Measurements from ENCODE around the gene DNAH2.
"Not testable (repeated sequence)": the region's sequence is repeated elsewhere in the genome, so short reads cannot be mapped to it uniquely, and the experiment has no call there.

Gene DNAH2

DNA sequence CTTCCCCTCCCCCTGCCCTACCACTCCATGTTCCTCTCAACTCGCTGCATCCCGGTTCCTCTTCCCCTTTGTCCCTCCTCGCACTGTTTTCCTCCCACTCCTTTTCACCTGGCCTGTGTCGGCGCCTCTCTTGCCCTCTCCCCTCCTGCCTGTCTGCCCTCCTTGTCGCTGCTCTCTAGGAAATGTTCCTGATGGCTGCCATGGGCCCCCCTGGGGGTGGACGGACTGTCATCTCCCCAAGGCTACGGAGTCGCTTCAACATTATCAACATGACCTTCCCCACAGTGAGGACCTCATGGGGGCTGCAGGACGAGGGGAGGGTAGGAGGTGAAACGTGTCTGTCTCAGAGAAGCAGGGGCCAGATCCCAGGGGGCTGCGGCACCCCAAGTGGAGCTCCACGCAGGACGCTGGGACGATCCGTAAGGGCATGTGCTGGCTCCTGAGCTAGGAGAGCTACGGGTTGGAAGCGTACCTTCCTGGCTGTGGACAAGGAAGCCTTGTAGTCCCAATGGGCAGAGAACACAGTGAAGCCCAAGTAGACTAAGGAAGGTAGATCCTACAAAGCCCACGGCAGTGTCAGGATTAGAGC lies 76.6 kb downstream of the DNAH2 start:
- no peaks in the 10 kb centered on the region for H3K4me1 ChIP-seq (ENCODE audit: insufficient read depth, low read length)
- H3K9me3 ChIP-seq (ENCODE audit: control insufficient read depth, insufficient read depth, low read length), result no peaks in the 10 kb centered on the region
- H3K36me3 ChIP-seq (ENCODE audit: insufficient read depth, low read length), result no peaks in the 10 kb centered on the region
- no peak overlapping the region for H3K9ac ChIP-seq (ENCODE audit: low read depth, low read length)

GRCh38 chr17:7797976-7798375 lies 80.4 kb downstream of the DNAH2 start:
- Histone ChIP-seq H3K9ac (ENCODE audit: low read depth, low read length) (no peak overlapping the region), H3K9me3 (ENCODE audit: control insufficient read depth, insufficient read depth, low read length) (no peaks in the 10 kb centered on the region), H3K36me3 (ENCODE audit: insufficient read depth, low read length) (no peaks in the 10 kb centered on the region), H3K4me1 (ENCODE audit: insufficient read depth, low read length) (no peaks in the 10 kb centered on the region)

DNA sequence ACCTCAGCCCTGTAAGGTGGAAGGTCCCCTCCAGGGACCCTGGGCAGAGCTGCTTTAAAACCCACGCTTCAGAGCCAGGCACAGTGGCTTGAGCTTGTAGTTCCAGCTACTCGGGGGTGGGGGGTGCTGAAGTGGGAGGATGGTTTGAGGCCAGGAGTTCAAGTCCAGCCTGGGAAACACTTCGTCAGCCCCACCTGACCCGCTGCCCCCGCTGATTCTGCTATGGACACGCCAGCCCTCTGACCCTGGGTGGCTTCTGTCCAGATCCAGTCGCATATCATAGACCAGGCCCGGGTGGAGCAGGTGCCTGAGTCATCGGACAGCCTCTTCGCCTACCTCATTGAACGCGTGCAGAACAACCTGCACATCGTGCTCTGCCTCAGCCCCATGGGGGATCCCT lies 81.3 kb downstream of the DNAH2 start:
- Histone ChIP-seq H3K36me3 (ENCODE audit: insufficient read depth, low read length) (no peaks in the 10 kb centered on the region), H3K4me1 (ENCODE audit: insufficient read depth, low read length) (no peaks in the 10 kb centered on the region; the same call in 1 of the 2 replicates), H3K9ac (ENCODE audit: low read depth, low read length) (no peak overlapping the region), H3K9me3 (ENCODE audit: control insufficient read depth, insufficient read depth, low read length) (no peaks in the 10 kb centered on the region)

DNA sequence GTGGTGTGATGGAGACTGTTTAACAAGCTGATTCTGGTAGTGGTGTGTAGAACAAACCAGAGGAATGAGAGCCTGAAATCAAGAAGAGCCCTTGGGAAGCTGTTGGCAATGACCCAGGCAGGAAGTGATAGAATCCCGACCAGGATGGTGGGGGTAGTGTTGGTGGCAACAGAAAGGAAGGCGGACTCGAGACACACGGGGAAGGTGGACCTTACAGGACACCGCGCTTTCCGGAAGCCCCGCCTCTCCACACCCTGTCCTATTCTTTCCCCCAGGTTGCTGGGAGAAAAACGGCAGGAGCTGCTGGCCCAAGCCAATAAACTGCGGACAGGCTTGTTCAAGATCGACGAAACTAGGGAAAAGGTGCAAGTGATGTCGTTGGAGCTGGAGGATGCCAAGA lies 86.4 kb downstream of the DNAH2 start:
- Histone ChIP-seq H3K9ac (ENCODE audit: low read depth, low read length) (no peak overlapping the region; the same call in 1 of the 2 replicates), H3K9me3 (ENCODE audit: control insufficient read depth, insufficient read depth, low read length) (no peaks in the 10 kb centered on the region), H3K4me1 (ENCODE audit: insufficient read depth, low read length) (no peaks in the 10 kb centered on the region; the same call in 1 of the 2 replicates), H3K36me3 (ENCODE audit: insufficient read depth, low read length) (no peaks in the 10 kb centered on the region)

DNA sequence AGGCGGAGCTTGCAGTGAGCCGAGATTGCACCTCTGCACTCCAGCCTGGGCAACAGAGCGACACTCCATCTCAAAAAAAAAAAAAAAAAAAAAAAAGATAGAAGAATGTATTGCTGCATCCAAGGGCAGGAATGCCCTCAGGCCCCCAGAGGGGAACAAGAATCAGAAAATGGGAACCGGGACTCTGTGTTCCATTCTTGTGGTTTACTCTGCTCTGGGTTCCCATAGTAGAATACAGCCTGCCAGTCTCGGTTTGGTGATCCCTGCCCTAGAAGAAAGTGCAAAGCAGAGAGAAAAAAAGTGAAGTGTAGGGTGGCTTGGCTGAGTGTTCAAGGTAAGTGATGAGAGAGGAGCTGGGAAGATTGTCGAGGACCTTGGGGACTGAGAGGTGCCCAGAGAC lies 89.0 kb downstream of the DNAH2 start:
- Histone ChIP-seq H3K9ac (ENCODE audit: low read depth, low read length) (no peak overlapping the region), H3K9me3 (ENCODE audit: control insufficient read depth, insufficient read depth, low read length) (no peaks in the 10 kb centered on the region), H3K36me3 (ENCODE audit: insufficient read depth, low read length) (no peaks in the 10 kb centered on the region), H3K4me1 (ENCODE audit: insufficient read depth, low read length) (no peaks in the 10 kb centered on the region; the same call in 1 of the 2 replicates)

DNA sequence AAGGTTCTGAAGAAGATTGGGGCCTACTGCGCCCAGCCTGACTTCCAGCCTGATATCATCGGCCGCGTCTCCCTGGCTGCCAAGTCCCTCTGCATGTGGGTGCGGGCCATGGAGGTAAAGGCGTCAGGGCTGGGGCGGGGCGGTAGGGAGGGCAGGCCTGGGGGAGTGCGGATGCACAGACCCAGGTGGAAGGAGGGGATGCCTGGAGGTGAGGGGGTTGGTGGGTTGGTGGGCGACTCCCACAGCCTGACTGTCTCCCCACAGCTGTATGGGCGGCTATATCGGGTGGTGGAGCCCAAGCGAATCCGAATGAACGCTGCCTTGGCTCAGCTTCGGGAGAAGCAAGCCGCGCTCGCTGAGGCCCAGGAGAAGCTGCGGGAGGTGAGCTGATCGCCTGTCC lies 89.7 kb downstream of the DNAH2 start:
- Histone ChIP-seq H3K36me3 (ENCODE audit: insufficient read depth, low read length) (no peaks in the 10 kb centered on the region), H3K9ac (ENCODE audit: low read depth, low read length) (no peak overlapping the region), H3K4me1 (ENCODE audit: insufficient read depth, low read length) (no peaks in the 10 kb centered on the region; the same call in 1 of the 2 replicates), H3K9me3 (ENCODE audit: control insufficient read depth, insufficient read depth, low read length) (no peaks in the 10 kb centered on the region)

GRCh38 chr17:7809086-7809790 lies 91.7 kb downstream of the DNAH2 start:
- no peaks in the 10 kb centered on the region for H3K4me1 ChIP-seq (ENCODE audit: insufficient read depth, low read length)
- H3K9ac ChIP-seq (ENCODE audit: low read depth, low read length), result no peak overlapping the region
- H3K9me3 ChIP-seq (ENCODE audit: control insufficient read depth, insufficient read depth, low read length), result no peaks in the 10 kb centered on the region
- H3K36me3 ChIP-seq (ENCODE audit: insufficient read depth, low read length), result no peaks in the 10 kb centered on the region

DNA sequence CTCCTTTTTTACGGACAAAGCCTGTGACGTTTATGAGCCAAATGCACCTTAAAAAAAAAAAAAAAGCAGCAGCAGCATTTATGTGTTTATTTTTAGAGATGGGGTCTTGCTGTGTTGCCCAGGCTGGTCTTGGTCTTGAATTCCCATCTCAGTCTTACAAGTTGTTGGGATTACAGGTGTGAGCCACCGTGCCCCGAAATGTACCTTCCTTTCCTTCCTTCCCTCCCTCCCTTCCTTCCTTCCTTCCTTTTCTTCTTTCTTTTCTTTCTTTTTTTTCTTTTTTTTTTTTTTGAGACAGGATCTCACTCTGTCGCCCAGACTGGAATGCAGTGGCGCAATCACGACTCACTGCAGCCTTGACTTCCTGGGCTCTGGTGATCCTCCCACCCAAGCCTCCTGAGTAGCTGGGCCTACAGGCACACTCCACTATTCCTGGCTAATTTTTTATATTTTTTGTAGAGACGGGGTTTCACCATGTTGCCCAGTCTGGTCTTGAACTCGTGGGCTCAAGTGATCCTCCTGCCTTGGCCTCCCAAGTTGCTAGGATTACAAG lies 92.3 kb downstream of the DNAH2 start:
- not testable (repeated sequence) for H3K9ac ChIP-seq (ENCODE audit: low read depth, low read length); H3K4me1 ChIP-seq (ENCODE audit: insufficient read depth, low read length); H3K9me3 ChIP-seq (ENCODE audit: control insufficient read depth, insufficient read depth, low read length); H3K36me3 ChIP-seq (ENCODE audit: insufficient read depth, low read length)

- Histone ChIP-seq H3K4me1 (ENCODE audit: insufficient read depth, low read length) (no peaks in the 10 kb centered on the region), H3K9ac (ENCODE audit: low read depth, low read length) (no peak overlapping the region), H3K36me3 (ENCODE audit: insufficient read depth, low read length) (no peaks in the 10 kb centered on the region), H3K9me3 (ENCODE audit: control insufficient read depth, insufficient read depth, low read length) (no peaks in the 10 kb centered on the region; the same call in 1 of the 2 replicates)
Measured at GRCh38 chr17:7811251-7811650, 93.7 kb downstream of the DNAH2 start.

- Histone ChIP-seq H3K36me3 (ENCODE audit: insufficient read depth, low read length) (no peaks in the 10 kb centered on the region), H3K9ac (ENCODE audit: low read depth, low read length) (no peak overlapping the region), H3K4me1 (ENCODE audit: insufficient read depth, low read length) (no peaks in the 10 kb centered on the region), H3K9me3 (ENCODE audit: control insufficient read depth, insufficient read depth, low read length) (no peaks in the 10 kb centered on the region; the same call in 1 of the 2 replicates)
Measured at GRCh38 chr17:7814969-7815368, 97.4 kb downstream of the DNAH2 start.

DNA sequence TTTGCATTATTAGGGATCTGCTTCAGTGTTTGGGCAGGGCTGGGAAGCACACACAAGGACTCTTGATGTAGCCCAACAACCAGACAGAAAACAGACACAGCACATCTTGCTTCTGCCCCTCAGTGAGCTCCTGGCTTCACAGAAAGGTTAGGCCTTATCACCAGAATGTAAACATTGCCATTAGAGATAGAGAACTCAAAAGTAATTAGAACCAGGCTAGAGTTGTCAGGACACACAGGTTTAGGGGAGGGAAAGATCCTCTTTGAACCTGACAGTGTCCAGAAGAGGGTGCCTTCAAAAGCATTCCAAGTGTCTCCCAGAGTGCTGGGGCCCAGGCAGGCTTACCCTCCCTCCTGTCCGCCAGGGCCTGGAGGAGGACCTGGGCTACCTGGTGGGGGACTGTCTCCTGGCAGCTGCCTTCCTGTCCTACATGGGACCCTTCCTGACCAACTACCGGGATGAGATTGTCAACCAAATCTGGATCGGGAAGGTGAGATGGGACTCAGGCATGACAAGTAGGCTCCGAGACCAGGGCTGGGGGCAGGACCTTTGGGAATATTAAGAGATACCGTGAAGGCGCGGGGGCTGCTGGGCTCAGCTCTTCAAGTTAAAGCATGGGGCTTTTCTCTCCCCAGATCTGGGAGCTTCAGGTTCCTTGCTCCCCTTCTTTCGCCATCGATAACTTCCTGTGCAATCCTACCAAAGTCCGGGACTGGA lies 99.5 kb downstream of the DNAH2 start:
- no peaks in the 10 kb centered on the region for H3K4me1 ChIP-seq (ENCODE audit: insufficient read depth, low read length)
- no peaks in the 10 kb centered on the region for H3K36me3 ChIP-seq (ENCODE audit: insufficient read depth, low read length)
- no peaks in the 10 kb centered on the region; the same call in 1 of the 2 replicates for H3K9me3 ChIP-seq (ENCODE audit: control insufficient read depth, insufficient read depth, low read length)
- no peak overlapping the region for H3K9ac ChIP-seq (ENCODE audit: low read depth, low read length)

DNA sequence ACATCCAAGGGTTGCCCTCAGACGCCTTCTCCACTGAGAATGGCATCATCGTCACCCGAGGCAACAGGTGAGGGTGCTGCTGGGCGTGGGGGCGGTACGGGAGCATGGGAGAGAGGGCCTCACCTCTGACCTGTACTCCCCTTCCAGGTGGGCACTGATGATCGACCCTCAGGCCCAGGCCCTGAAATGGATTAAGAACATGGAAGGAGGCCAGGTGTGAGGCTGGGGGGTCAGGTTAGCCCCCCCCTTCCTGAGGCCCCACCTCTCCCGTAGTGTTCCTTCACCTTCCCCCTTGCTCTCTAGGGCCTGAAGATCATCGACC lies 100.1 kb downstream of the DNAH2 start:
- Histone ChIP-seq H3K9me3 (ENCODE audit: control insufficient read depth, insufficient read depth, low read length) (no peaks in the 10 kb centered on the region; the same call in 1 of the 2 replicates), H3K4me1 (ENCODE audit: insufficient read depth, low read length) (no peaks in the 10 kb centered on the region)

DNA sequence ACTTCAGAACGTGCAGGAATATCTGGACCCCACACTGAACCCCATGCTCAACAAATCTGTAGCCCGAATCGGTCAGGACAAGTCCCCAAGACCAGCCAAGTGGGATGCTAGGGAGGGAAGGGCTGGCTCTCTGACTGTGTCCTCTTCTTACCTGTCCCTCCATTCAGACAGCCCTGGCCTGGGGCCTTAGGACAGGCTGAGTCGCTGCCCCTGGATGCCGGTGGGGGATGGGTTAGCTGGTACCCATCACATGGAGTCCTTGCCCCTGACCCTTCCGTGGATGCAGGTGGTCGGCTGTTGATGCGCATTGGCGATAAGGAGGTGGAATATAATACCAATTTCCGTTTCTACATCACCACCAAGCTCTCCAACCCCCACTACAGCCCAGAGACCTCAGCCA lies 100.5 kb downstream of the DNAH2 start:
- Histone ChIP-seq H3K9ac (ENCODE audit: low read depth, low read length) (no peak overlapping the region), H3K36me3 (ENCODE audit: insufficient read depth, low read length) (no peaks in the 10 kb centered on the region), H3K9me3 (ENCODE audit: control insufficient read depth, insufficient read depth, low read length) (no peaks in the 10 kb centered on the region; the same call in 1 of the 2 replicates), H3K4me1 (ENCODE audit: insufficient read depth, low read length) (no peaks in the 10 kb centered on the region)

More for the DNA sequence above, 100.1 kb downstream of the DNAH2 start:
- no peak overlapping the region for H3K9ac ChIP-seq (ENCODE audit: low read depth, low read length)
- no peaks in the 10 kb centered on the region for H3K36me3 ChIP-seq (ENCODE audit: insufficient read depth, low read length)

GRCh38 chr17:7818746-7819645 lies 101.5 kb downstream of the DNAH2 start:
- H3K4me1 ChIP-seq (ENCODE audit: insufficient read depth, low read length), result no peaks in the 10 kb centered on the region
- H3K9ac ChIP-seq (ENCODE audit: low read depth, low read length), result no peak overlapping the region
- H3K36me3 ChIP-seq (ENCODE audit: insufficient read depth, low read length), result no peaks in the 10 kb centered on the region
- H3K9me3 ChIP-seq (ENCODE audit: control insufficient read depth, insufficient read depth, low read length), result no peaks in the 10 kb centered on the region; the same call in 1 of the 2 replicates
